Brain pericyte (primary cell): ENCODE results near the gene CXCL12.

Experiments
- DNase-seq: peaks from one replicate; pipeline ENCODE4 v3.0.0-alpha.2; 2012; ENCODE audit warnings: low read depth, low spot score

CXCL12 gene

DNA sequence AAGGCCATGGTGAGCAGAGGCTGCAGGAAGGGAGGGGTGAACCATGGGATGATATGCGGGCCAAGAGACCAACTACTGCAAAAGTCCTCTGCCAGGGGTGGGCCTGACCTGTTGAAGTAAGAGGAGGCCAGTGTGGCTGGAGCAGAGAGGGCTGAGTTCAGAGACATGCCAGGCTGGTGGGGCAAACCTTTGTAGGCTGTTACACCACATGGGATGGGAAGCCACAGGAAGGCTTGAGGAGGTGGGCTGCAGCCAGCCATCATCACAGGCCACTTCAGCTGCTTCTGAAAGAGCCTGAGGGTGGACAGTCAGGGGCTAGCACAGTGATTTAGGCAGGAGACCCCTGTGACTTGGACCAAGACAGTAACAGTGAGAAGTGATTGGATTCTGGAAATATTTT, 20.3 kb downstream of the CXCL12 start:
- no peak for DNase-seq

- DNase-seq, result no peak
Measured at GRCh38 chr10:44363716-44364115, 21.2 kb downstream of the CXCL12 start.

- no peak for DNase-seq
Measured at GRCh38 chr10:44362866-44363711, 21.8 kb downstream of the CXCL12 start.

GRCh38 chr10:44361109-44361508, 23.8 kb downstream of the CXCL12 start:
- no peak for DNase-seq

GRCh38 chr10:44358080-44358771, 26.7 kb downstream of the CXCL12 start:
- no peak for DNase-seq

DNA sequence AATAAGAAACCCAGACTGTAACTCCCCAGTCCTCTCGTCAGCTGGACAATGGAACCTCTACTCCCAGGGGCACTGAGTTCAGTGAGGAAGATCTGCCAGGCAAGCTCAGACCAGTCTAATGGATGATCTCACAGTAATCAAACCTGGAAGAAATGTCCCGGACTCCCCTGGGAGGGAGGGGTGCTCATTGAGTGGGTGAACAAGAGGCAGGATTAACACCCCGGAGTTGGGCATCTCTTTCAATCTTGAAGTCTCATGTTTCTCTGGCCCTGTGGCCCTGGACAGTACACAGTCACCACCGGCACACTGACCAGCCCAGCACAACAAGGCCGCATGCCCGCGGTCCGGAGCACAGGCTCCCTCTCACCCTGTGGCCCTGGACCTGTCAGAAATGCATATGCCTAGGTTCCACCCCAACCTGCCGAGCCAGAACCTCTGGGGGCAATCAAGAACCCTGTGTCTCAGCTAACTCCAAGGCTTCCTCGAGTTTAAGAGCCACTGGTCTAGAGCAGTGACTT, 27.8 kb downstream of the CXCL12 start:
- no peak for DNase-seq

DNA sequence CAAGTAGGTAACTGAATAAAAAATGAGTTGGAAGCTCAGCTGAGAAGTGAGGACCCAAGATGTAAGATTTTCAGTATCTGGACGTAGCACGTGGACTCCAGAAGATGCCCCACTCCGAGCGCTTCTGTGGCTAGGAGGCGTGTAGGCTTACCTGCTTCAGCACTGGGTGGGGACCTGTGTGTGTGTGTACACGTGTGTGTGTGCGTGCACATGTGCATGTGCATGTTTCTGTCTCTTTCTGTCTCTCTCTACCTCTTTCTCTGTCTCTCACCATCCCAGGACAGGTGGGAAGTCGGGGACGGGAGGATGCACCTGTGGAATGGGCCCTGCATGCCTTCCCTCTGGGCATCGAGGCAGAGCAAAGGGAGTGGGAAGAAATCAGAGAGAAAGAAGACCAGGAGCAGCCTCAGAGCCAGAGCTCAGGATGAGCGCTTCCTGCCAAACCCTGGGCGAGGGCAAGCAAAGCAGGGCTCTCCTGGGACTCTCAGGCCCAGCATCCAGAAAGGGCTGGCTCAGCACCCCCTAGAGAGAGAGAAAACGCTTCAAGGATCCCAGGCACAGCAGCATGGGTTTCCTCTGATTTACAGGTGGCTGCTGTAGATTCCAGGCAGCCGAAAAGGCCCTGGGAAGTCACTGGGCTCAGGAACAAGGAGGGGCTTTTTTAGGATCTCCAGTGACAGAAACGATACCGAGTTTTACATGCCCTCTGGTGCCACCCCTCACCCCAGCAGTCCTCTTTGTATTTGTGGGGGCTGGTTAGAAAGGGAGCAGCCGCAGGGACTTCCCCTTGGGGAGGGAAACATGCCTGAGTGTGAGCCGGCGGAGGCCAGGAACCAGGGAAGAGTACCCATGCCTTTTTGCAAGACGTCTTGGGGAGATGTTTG, 28.5 kb downstream of the CXCL12 start:
- DNase-seq, result no peak

DNA sequence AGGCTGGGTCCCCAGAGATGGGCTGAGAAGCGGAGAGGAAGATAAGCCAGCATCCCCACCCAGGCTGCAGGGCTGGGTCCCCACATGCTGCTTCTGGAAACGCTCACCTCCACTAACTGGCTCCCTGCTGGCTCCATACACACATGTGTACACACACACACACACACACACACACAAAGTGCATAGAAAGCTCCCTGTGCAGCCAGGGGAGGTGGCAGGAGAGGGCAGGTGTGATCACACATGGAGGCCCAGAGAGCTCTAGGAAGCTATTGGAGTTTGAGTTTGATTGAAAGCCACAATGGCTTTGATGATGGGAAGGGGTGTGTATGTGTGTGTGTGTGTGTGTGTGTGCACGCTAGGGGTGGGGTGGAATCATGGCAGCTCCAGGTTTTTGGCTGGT, 29.3 kb downstream of the CXCL12 start:
- no peak for DNase-seq

DNA sequence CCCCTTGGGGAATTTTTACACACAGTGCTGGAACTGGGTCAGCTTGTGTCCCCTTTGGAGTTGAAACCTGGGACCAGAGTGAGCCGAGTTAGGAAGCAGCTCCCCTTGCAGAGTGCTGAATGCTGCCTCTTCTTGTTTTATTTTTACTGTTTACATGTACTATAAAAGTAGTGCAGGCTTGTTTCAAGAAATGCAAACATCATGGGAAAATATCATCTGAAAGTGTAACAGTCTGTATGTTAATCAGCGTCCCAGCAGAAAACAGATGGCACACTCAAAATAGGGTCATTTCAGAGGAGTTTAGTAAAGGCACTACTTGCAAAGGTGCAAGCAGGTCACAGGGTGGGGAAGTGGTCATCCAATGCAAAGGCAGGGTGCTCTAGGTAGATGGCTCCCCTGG, 30.1 kb downstream of the CXCL12 start:
- DNase-seq, result no peak

- no peak for DNase-seq
Measured at GRCh38 chr10:44353721-44354120, 31.2 kb downstream of the CXCL12 start.

DNA sequence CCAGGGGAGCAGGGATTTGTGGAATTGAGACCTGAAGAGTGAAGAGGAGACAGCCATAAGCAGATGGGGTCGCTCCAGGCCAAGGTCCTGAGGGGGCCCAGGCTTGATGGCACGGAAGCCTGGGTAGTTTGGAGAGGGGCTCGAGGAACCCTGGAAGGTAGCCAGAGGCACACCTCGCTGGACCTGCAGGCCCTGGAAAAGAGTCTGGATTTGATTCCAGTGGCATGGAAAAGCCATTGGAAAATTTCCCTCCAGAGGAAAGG, 31.8 kb downstream of the CXCL12 start:
- no peak for DNase-seq

GRCh38 chr10:44352316-44353127, 32.4 kb downstream of the CXCL12 start:
- no peak for DNase-seq

DNA sequence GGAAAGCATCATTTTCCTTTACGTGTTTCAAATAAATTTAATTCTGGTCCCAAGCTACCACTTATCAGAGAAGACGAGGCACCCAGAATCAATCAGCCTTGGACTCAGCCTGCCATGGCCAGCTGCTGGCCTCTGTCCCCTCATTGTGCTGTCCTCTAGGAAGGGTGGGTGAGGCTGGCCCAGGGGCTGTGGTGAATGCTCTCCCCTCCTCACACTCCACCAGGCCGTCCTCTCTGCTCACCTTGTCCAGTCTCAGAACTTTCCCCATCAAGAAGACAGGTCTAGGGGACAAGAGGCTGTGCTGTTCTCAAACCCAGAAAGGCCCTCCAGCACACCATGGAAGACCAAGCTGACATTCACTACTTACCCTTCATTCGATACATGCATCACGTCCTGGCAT, 36.4 kb downstream of the CXCL12 start:
- DNase-seq, result no peak

GRCh38 chr10:44347609-44348400, 37.1 kb downstream of the CXCL12 start:
- no peak for DNase-seq

GRCh38 chr10:44344727-44345126, 40.2 kb downstream of the CXCL12 start:
- DNase-seq, result no peak

DNA sequence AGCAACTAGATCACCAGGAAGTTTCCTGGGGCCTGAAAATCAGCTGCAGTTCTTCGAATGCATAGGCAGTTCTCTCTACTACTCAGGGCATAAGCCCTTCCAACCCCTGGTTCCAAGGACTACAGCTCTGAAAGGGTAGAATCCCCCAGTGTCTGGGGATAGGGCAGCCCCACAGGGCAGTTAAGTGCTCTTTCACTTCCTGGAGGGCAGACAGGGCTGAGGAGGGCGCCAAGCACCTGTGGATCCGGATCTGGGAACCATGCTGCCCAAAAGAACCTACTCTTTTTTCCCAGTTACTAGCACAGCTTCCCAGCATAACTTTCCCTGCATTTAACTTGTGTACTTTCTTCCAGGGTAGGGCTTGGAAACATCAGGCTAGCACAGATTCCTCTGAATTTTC, 41.1 kb downstream of the CXCL12 start:
- no peak for DNase-seq

DNA sequence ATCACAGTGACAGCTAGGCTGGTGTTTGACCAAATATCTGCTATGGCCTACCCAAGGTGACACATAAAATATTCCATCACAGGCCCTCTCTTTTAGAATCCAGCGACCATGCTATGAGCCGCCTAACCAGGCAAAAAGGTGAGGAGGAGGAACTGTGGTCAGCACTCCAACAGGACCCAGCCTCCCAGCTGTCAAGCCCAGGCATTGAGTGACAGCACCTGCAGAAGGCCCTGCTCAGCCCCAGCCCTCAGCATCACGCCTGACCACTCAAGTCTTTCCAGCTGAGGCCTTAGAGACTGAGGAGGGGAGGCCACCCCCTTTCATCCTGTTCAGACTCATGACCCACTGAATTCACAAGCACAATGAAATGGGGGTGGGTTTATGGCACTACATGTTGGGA, 43.0 kb downstream of the CXCL12 start:
- no peak for DNase-seq

DNA sequence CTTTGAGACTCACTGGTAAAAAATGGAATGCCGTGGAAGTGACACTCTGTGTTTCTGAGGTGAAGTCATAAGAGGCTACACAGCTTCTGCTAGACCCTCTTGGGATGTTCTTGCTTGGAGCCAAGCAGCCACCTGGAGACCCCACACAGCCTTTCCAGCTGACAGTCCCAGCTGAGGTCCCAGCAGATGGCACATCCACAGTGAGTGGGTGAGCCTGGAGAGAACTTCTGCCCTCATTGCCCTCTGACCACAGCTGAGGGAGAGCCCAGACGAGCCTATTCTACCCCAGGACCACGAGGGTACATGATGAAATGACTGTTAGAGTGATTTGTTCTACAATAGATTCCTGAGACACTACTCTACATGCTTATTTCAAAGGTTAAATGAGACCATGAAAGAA, 44.3 kb downstream of the CXCL12 start:
- DNase-seq, result no peak

DNA sequence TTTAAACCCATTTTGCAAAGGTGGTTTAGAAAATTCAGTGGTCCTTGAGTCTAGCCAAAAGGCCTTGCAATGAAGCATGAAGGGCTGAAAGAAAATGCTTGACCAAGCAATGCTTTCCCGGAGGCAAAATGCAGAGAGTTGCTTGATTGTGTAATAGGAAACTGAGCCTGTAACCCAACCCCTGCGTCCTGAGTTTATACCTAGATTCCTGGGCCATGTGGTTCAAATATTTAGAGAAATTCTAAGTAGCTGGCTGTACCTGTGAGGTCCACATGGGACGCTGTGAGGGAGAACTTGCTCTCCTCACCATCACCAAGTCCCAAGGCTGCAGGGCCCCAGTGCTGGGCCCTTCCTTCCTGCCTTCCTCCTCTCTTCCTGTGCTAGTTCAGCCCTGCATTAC, 45.7 kb downstream of the CXCL12 start:
- no peak for DNase-seq

DNA sequence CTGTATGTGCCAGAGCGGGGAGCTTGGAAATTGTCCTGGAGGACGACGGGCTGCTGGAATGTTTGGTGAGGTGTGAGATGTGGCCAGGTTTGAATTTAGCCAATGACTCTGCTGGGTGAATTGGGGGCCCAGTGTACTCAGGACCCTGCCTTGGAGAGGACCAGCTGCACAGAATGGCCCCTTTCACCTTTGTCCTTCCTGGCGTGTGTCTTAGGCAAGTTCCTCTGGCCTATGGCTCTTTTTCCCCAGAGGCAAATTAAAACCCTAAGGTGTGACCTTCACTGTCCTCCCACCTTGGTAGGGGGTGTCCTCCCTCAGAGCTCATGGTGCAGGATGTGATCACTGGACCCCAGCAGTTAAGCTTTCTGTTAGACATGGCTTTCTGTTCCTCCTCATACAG, 47.8 kb downstream of the CXCL12 start:
- no peak for DNase-seq
